BJ (cell line): ENCODE results near the gene ASXL2. TPM values are rescaled to one million over a fixed set of nuclear protein-coding genes. Genes with fewer than 3 reads are reported as not detected.
"Not testable (repeated sequence)": the region's sequence is repeated elsewhere in the genome, so short reads cannot be mapped to it uniquely, and the experiment has no call there.

Experiments used
- CTCF ChIA-PET: fragments of 350-600 bp; formaldehyde crosslinking; extraction: SDS; loops from one replicate; lab custom pipeline; 2021; ENCODE audit warnings: antibody characterized with exemption, inconsistent platforms; lab: Yijun Ruan, JAX
- POLR2A ChIA-PET: fragments of 300-600 bp; sonication (Branson Sonifier 250); formaldehyde crosslinking; extraction: SDS; loops from one replicate; lab custom pipeline; 2021; ENCODE audit warnings: antibody characterized with exemption; lab: Charles Lee
- DNase-seq: peaks from one replicate; pipeline ENCODE4 v3.0.0-alpha.2; 2011; ENCODE audit warnings: low read depth
- H3K27me3 ChIP-seq: 2 replicates; pipeline ENCODE4 v1.6.0; 2011; ENCODE audit warnings: low read length; ENCODE audit not compliant: control insufficient read depth, insufficient read depth
- H3K36me3 ChIP-seq: 2 replicates; pipeline ENCODE4 v1.5.1; 2011; ENCODE audit warnings: low read length; ENCODE audit not compliant: control insufficient read depth, insufficient read depth
- H3K4me3 ChIP-seq: 2 replicates; pipeline ENCODE4 v1.5.1; 2011; ENCODE audit warnings: low read depth, mild to moderate bottlenecking, control low read depth, low read length
- polyA plus RNA-seq: library from polyadenylated mRNA; depleted of rRNA; stranded (reverse); fragments of >200 nt; gene quantifications from 2 replicates; pipeline ENCODE4 v1.2.3, GENCODE V29; 2011
- TF ChIP-seq, protein P1 (sequence below): IDR thresholded peaks from 2 replicates; pipeline ENCODE4 v1.5.1; 2011; ENCODE audit warnings: low read depth, mild to moderate bottlenecking, control low read depth, inconsistent platforms, low read length, moderate library complexity; ENCODE audit not compliant: insufficient read depth

The ASXL2 gene
- polyA plus RNA-seq, 1 experiment = 11.9 TPM

DNA sequence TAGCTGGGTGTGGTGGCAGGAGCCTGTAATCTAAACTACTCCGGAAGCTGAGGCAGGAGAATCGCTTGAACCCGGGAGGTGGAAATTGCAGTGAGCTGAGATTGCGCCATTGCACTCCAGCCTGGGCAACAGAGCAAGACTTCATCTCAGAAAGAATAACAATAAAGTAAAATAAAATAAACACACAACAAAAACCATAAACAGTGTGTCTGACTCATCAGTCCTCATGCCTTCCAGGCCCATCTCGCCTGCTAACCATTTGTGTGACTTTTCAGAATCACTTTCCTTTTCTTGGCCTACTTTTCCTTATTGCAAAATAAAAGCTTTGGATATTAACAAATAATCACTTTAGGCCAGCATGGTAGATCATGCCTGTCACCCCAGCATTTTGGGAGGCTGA, 42.0 kb upstream of the ASXL2 start:
- peak; percentile 33 for DNase-seq
- no peak overlapping the region for H3K4me3 ChIP-seq
- POLR2A ChIA-PET = no interaction called here
- no peaks in the 10 kb centered on the region for H3K36me3 ChIP-seq
- CTCF ChIA-PET = no interaction called here
- no peaks in the 10 kb centered on the region for H3K27me3 ChIP-seq
- TF ChIP-seq, protein P1, sequence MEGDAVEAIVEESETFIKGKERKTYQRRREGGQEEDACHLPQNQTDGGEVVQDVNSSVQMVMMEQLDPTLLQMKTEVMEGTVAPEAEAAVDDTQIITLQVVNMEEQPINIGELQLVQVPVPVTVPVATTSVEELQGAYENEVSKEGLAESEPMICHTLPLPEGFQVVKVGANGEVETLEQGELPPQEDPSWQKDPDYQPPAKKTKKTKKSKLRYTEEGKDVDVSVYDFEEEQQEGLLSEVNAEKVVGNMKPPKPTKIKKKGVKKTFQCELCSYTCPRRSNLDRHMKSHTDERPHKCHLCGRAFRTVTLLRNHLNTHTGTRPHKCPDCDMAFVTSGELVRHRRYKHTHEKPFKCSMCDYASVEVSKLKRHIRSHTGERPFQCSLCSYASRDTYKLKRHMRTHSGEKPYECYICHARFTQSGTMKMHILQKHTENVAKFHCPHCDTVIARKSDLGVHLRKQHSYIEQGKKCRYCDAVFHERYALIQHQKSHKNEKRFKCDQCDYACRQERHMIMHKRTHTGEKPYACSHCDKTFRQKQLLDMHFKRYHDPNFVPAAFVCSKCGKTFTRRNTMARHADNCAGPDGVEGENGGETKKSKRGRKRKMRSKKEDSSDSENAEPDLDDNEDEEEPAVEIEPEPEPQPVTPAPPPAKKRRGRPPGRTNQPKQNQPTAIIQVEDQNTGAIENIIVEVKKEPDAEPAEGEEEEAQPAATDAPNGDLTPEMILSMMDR = no peak

DNA sequence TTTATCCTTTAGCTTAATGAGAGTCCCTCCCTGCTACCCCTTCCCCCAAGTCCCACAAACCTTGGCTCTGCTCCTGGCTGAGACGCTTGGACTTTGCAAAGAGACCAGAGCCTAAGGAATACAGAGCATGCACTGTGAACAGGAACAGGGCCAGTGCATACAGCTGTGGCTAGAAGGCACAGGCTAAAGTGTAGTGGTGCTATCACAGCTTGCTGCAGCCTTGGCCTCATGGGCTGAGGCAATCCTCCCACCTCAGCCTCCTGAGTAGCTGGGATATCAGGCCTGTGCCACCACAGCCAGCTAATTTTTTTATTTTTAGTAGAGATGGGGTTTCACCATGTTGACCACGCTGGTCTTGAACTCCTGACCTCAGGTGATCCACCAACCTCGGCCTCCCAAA, 39.5 kb upstream of the ASXL2 start:
- H3K36me3 ChIP-seq = no peaks in the 10 kb centered on the region
- POLR2A ChIA-PET = no interaction called here
- no peaks in the 10 kb centered on the region for H3K27me3 ChIP-seq
- CTCF ChIA-PET = interaction anchor here (1.2 kb wide), 1 partner anchor 19 kb away, joined by 3 read pairs; no protein-coding TSS in a partner anchor
- TF ChIP-seq, protein P1 = no peak
- no peak overlapping the region for H3K4me3 ChIP-seq
- no peak for DNase-seq

DNA sequence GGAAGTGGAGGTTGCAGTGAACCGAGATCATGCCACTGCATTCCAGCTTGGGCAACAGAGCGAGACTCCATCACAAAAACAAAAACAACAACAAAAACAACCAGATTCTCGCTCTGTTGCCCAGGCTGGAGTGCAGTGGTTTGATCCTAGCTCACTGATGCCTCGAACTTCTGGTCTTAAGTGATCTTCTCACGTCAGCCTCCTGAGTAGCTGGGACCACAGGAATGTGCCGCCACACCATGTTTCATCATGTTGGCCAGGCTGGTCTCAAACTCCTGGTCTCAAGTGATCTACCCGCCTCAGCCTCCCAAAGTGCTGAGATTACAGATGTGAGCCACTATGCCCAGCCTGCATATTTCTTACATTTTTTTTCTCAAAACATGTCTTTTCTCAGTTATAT, 39.1 kb upstream of the ASXL2 start:
- H3K27me3 ChIP-seq, H3K4me3 ChIP-seq, H3K36me3 ChIP-seq, POLR2A ChIA-PET, CTCF ChIA-PET, DNase-seq: not testable (repeated sequence)

DNA sequence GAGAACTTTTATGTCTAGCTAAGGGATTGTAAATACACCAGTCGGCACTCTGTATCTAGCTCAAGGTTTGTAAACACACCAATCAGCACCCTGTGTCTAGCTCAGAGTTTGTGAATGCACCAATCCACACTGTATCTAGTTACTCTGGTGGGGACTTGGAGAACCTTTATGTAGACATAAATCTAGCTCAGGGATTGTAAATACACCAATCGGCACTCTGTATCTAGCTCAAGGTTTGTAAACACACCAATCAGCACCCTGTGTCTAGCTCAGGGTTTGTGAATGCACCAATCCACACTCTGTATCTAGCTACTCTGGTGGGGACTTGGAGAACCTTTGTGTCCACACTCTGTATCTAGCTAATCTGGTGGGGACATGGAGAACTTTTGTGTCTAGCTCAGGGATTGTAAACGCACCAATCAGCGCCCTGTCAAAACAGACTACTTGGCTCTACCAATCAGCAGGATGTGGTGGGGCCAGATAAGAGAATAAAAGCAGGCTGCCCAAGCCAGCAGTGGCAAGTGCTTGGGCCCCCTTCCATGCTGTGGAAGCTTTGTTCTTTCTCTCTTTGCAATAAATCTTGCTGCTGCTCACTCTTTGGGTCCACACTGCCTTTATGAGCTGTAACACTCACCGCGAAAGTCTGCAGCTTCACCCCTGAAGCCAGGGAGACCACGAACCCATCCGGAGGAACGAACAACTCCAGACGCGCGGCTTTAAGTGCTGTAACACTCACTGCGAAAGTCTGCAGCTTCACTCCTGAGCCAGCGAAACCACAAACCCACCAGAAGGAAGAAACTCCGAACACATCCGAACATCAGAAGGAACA, 37.9 kb upstream of the ASXL2 start:
- H3K27me3 ChIP-seq, CTCF ChIA-PET, DNase-seq, H3K4me3 ChIP-seq, H3K36me3 ChIP-seq, POLR2A ChIA-PET: not testable (repeated sequence)

DNA sequence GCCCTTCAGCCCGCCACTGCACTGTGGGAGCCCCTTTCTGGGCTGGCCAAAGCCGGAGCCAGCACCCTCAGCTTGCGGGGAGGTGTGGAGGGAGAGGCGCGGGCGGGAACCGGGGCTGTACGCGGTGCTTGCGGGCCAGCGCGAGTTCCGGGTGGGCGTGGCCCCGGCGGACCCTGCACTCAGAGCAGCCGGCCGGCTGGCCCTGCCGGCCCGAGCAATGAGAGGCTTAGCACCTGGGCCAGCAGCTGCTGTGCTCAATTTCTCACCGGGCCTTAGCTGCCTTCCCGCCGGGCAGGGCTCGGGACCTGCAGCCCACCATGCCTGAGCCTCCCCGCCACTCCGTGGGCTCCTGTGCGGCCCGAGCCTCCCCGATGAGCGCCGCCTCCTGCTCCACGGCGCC, 37.1 kb upstream of the ASXL2 start:
- H3K27me3 ChIP-seq, POLR2A ChIA-PET, H3K36me3 ChIP-seq, CTCF ChIA-PET, H3K4me3 ChIP-seq, DNase-seq: not testable (repeated sequence)

DNA sequence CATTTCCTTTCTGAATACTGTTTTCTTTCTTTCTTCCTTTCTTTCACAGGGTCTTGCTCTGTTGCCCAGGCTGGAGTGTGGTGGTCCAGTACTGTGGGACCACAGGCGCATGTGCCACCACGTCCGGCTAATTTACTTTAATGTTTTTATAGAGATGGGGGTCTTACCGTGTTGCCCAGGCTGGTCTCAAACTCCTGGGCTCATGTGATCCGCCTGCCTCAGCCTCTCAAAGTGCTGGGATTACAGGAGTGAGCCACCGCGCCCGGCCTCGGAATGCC, 35.3 kb upstream of the ASXL2 start:
- POLR2A ChIA-PET, CTCF ChIA-PET: not testable (repeated sequence)

DNA sequence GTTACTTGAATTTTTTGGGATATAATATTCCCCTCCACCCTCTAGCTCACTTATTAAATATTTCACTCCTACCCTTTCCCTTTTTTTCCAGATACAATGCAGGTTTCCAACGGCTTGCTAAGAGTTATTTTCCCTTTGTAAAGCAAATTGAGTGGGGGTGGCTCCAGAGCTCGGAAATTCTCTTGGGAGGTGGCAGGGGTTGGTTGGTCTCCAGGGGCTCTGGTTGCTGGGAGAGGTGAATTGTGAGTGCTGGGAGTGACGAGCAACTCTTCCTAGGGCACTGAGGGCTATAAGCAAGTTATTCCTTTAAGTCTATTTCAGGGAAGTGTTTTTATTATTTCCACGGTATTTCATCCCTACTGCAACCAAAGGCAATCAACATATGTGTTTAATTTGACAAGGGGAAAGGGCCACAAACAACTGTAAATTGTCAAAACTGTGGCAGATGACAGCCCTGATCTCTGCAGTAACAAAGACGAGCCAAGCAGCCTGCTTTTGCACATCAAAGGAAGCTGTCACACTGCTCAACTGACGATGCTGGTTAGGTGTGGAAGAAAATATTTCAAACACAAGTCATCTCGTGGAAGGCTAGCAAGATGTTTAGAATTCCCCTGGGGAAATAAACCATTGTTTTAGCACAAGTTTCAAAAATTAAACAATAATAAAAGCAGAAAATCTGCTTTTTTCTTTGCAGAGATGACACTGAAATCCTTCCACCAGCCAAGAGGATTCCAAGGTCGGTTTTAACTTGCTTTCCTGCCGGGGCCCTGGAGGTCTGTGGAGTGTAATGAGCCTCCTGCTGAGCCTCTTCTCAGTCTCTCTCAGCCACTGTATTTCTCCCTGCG, 34.8 kb upstream of the ASXL2 start:
- no peaks in the 10 kb centered on the region for H3K36me3 ChIP-seq
- no peak overlapping the region for H3K4me3 ChIP-seq
- DNase-seq = no peak
- no peaks in the 10 kb centered on the region for H3K27me3 ChIP-seq
- CTCF ChIA-PET = interaction anchor here (1.4 kb wide), 1 partner anchor 78 kb away, joined by 4 read pairs; no protein-coding TSS in a partner anchor
- POLR2A ChIA-PET = no interaction called here
- TF ChIP-seq, protein P1 = no peak

More for the DNA sequence above, 35.3 kb upstream of the ASXL2 start:
- not testable (repeated sequence) for H3K27me3 ChIP-seq, H3K4me3 ChIP-seq, H3K36me3 ChIP-seq, DNase-seq

DNA sequence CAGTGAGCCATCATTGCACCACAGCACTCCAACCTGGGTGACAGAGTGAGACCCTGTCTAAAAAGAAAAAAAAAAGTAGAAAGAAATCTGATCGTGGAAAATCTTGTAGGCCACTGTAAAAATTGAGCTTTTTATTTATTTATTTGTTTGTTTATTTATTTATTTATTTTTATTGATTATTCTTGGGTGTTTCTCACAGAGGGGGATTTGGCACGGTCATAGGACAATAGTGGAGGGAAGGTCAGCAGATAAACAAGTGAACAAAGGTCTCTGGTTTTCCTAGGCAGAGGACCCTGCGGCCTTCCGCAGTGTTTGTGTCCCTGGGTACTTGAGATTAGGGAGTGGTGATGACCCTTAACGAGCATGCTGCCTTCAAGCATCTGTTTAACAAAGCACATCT, 31.3 kb upstream of the ASXL2 start:
- DNase-seq, CTCF ChIA-PET, H3K4me3 ChIP-seq, H3K27me3 ChIP-seq, H3K36me3 ChIP-seq, POLR2A ChIA-PET: not testable (repeated sequence)
